GM19023 (cell line): Measurements from ENCODE around the gene PHTF2.
"Not testable (repeated sequence)": the region's sequence is repeated elsewhere in the genome, so short reads cannot be mapped to it uniquely, and the experiment has no call there.

Source experiments
- ATAC-seq: cut with Tn5 transposase; IDR thresholded peaks from one replicate; pipeline ENCODE4 v1.9.1; 2021; ENCODE audit warnings: mild to moderate bottlenecking, moderate library complexity; ENCODE audit not compliant: unreplicated experiment

PHTF2 gene

GRCh38 chr7:77983973-77984372 lies 185.4 kb downstream of the PHTF2 start:
- ATAC-seq = no peak

- ATAC-seq = no peak
These were observed 186.8 kb downstream of the PHTF2 start for GRCh38 chr7:77985232-77985973.

GRCh38 chr7:77985974-77986339 lies 187.4 kb downstream of the PHTF2 start:
- ATAC-seq = no peak

- ATAC-seq = no peak
These were observed 191.5 kb downstream of the PHTF2 start for GRCh38 chr7:77989981-77990566.

- no peak for ATAC-seq
These were observed 193.1 kb downstream of the PHTF2 start for GRCh38 chr7:77991656-77992055.

GRCh38 chr7:77993838-77994237 lies 195.3 kb downstream of the PHTF2 start:
- ATAC-seq = no peak

- no peak for ATAC-seq
These were observed 197.1 kb downstream of the PHTF2 start for GRCh38 chr7:77995717-77996116.

- not testable (repeated sequence) for ATAC-seq
These were observed 200.6 kb downstream of the PHTF2 start for GRCh38 chr7:77999168-77999567.

- no peak for ATAC-seq
These were observed 203.4 kb downstream of the PHTF2 start for GRCh38 chr7:78002021-78002420.

- no peak for ATAC-seq
These were observed 204.1 kb downstream of the PHTF2 start for GRCh38 chr7:78002715-78003114.

- ATAC-seq = no peak
These were observed 207.6 kb downstream of the PHTF2 start for GRCh38 chr7:78006063-78006755.
